H9 (cell line): ENCODE results near the gene ACACA. TPM values are rescaled to one million over a fixed set of nuclear protein-coding genes. Genes with fewer than 3 reads are reported as not detected.

Experiments used
- DNase-seq: peaks from one replicate; pipeline ENCODE4 v3.0.0-alpha.2; 2017
- H2AFZ ChIP-seq: one replicate; pipeline ENCODE4 v1.6.1; 2013; ENCODE audit warnings: mild to moderate bottlenecking, low read length, control low read depth, moderate library complexity
- H2AK5ac ChIP-seq: 2 replicates; pipeline ENCODE4 v1.6.1; 2013; ENCODE audit warnings: low read length, control low read depth, mixed read lengths; ENCODE audit not compliant: insufficient read length
- H2BK120ac ChIP-seq: one replicate; pipeline ENCODE4 v1.6.1; 2013; ENCODE audit warnings: low read depth, mild to moderate bottlenecking, low read length, control low read depth, inconsistent platforms; ENCODE audit not compliant: poor library complexity, severe bottlenecking
- H2BK12ac ChIP-seq: 2 replicates; pipeline ENCODE4 v1.6.1; 2013; ENCODE audit warnings: low read length, control low read depth, mixed read lengths, low read depth; ENCODE audit not compliant: insufficient read length
- H2BK15ac ChIP-seq: 2 replicates; pipeline ENCODE4 v1.6.1; 2013; ENCODE audit warnings: low read depth, low read length, control low read depth
- H2BK20ac ChIP-seq: one replicate; pipeline ENCODE4 v1.6.1; 2013; ENCODE audit warnings: low read depth, mild to moderate bottlenecking, low read length, control low read depth, inconsistent platforms; ENCODE audit not compliant: poor library complexity, severe bottlenecking
- H2BK5ac ChIP-seq: 2 replicates; pipeline ENCODE4 v1.6.1; 2013; ENCODE audit warnings: low read length, control low read depth, mixed read lengths; ENCODE audit not compliant: insufficient read length
- H3K14ac ChIP-seq: 2 replicates; pipeline ENCODE4 v1.6.1; 2013; ENCODE audit warnings: low read length, control low read depth; ENCODE audit not compliant: insufficient read depth
- H3K18ac ChIP-seq: 2 replicates; pipeline ENCODE4 v1.6.1; 2013; ENCODE audit warnings: low read depth, mild to moderate bottlenecking, mixed read lengths, low read length, control low read depth; ENCODE audit not compliant: insufficient read length
- H3K23ac ChIP-seq: 2 replicates; pipeline ENCODE4 v1.6.1; 2013; ENCODE audit warnings: low read length, control low read depth, mixed read lengths, low read depth; ENCODE audit not compliant: insufficient read length
- H3K23me2 ChIP-seq: 2 replicates; pipeline ENCODE4 v1.6.1; 2013; ENCODE audit warnings: low read depth, mild to moderate bottlenecking, mixed read lengths, low read length, control low read depth; ENCODE audit not compliant: insufficient read length, poor library complexity, severe bottlenecking
- H3K27ac ChIP-seq: 2 replicates; pipeline ENCODE4 v1.5.1; 2013; ENCODE audit warnings: low read length, control low read depth, mixed read lengths, low read depth; ENCODE audit not compliant: insufficient read length
- H3K27me3 ChIP-seq: 2 replicates; pipeline ENCODE4 v1.6.1; 2013; ENCODE audit warnings: low read length, control low read depth, inconsistent platforms; ENCODE audit not compliant: insufficient read depth
- H3K4ac ChIP-seq: 2 replicates; pipeline ENCODE4 v1.6.1; 2013; ENCODE audit warnings: low read depth, mild to moderate bottlenecking, control low read depth, inconsistent platforms, low read length, moderate library complexity
- H3K4me1 ChIP-seq: 2 replicates; pipeline ENCODE4 v1.6.1; 2013; ENCODE audit warnings: low read length, control low read depth, inconsistent platforms; ENCODE audit not compliant: insufficient read depth
- H3K4me2 ChIP-seq: 2 replicates; pipeline ENCODE4 v1.6.1; 2013; ENCODE audit warnings: low read length, control low read depth, mixed read lengths; ENCODE audit not compliant: insufficient read length, insufficient read depth
- H3K56ac ChIP-seq: 2 replicates; pipeline ENCODE4 v1.6.1; 2013; ENCODE audit warnings: low read depth, mild to moderate bottlenecking, mixed read lengths, low read length, control low read depth; ENCODE audit not compliant: insufficient read length
- H3K79me1 ChIP-seq: 2 replicates; pipeline ENCODE4 v1.6.1; 2013; ENCODE audit warnings: low read depth, mild to moderate bottlenecking, moderate library complexity, low read length, control low read depth, inconsistent platforms; ENCODE audit not compliant: insufficient read depth, poor library complexity, severe bottlenecking
- H3K79me2 ChIP-seq: 2 replicates; pipeline ENCODE4 v1.6.1; 2013; ENCODE audit warnings: low read length, control low read depth, inconsistent platforms; ENCODE audit not compliant: insufficient read depth
- H3K9ac ChIP-seq: 2 replicates; pipeline ENCODE4 v1.6.1; 2013; ENCODE audit warnings: low read length, control low read depth, mixed read lengths; ENCODE audit not compliant: insufficient read length; ENCODE audit errors: extremely low read depth
- H3K9me3 ChIP-seq: one replicate; pipeline ENCODE4 v1.6.1; 2013; ENCODE audit warnings: low read depth, low read length, inconsistent platforms; ENCODE audit not compliant: control insufficient read depth
- H3T11ph ChIP-seq: one replicate; pipeline ENCODE4 v1.6.1; 2013; ENCODE audit warnings: mild to moderate bottlenecking, low read length, control low read depth, inconsistent platforms
- H4K20me1 ChIP-seq: one replicate; pipeline ENCODE4 v1.6.1; 2013; ENCODE audit not compliant: control insufficient read depth, insufficient read length, insufficient read depth
- H4K5ac ChIP-seq: 2 replicates; pipeline ENCODE4 v1.6.1; 2013; ENCODE audit warnings: low read depth, mild to moderate bottlenecking, mixed read lengths, low read length, control low read depth; ENCODE audit not compliant: insufficient read length
- H4K8ac ChIP-seq: replicated peaks from 2 replicates; pipeline ENCODE4 v1.6.1; 2013; ENCODE audit warnings: low read length, control low read depth, mixed read lengths, low read depth; ENCODE audit not compliant: insufficient read length
- H4K91ac ChIP-seq: 2 replicates; pipeline ENCODE4 v1.6.1; 2013; ENCODE audit warnings: low read depth, mild to moderate bottlenecking, moderate library complexity, mixed read lengths, low read length, control low read depth; ENCODE audit not compliant: insufficient read length
- H3K27ac Mint-ChIP-seq, 3 experiments: 2 replicates in 2 of 3; 3 replicates in 1 of 3; pipeline ENCODE4 v1.8.0; 2020 to 2021; ENCODE audit warnings: mixed read lengths in 3 of 3, mild to moderate bottlenecking in 1 of 3, moderate library complexity in 1 of 3
- H3K27me3 Mint-ChIP-seq: 2 replicates; pipeline ENCODE4 v1.8.0; 2021; ENCODE audit warnings: low read depth, mild to moderate bottlenecking, moderate library complexity, mixed read lengths
- H3K36me3 Mint-ChIP-seq, 3 experiments: 2 replicates in 2 of 3; 3 replicates in 1 of 3; pipeline ENCODE4 v1.8.0; 2020 to 2021; ENCODE audit warnings: low read depth in 3 of 3, mixed read lengths in 3 of 3; ENCODE audit not compliant: insufficient read depth in 1 of 3
- H3K4me1 Mint-ChIP-seq, 2 experiments: 2 replicates each; pipeline ENCODE4 v1.8.0; 2020; ENCODE audit warnings: mixed read lengths in 2 of 2
- H3K4me3 Mint-ChIP-seq, 2 experiments: 2 replicates in 1 of 2; 3 replicates in 1 of 2; pipeline ENCODE4 v1.8.0; 2020 to 2021; ENCODE audit warnings: mild to moderate bottlenecking in 2 of 2, mixed read lengths in 2 of 2, moderate library complexity in 1 of 2
- H3K9me3 Mint-ChIP-seq, 2 experiments: 2 replicates in 1 of 2; 3 replicates in 1 of 2; pipeline ENCODE4 v1.8.0; 2020; ENCODE audit warnings: mild to moderate bottlenecking in 2 of 2, mixed read lengths in 2 of 2, moderate library complexity in 1 of 2
- CTCF ChIP-seq: fragments of 200-600 bp; sonication (generic); conservative IDR thresholded peaks from 3 replicates; pipeline ENCODE4 v1.8.0; 2021; ENCODE audit warnings: antibody characterized with exemption, mild to moderate bottlenecking
- WGBS: extraction: QIAGEN DNeasy Blood & Tissue Kit; methylation state at CpG from one replicate; pipeline ENCODE4 v1.1.7; 2013; ENCODE audit warnings: missing lambda C conversion rate, low lambda C conversion rate, mixed read lengths; ENCODE audit not compliant: insufficient read length; ENCODE audit errors: extremely low coverage; 5-methylcytosine and 5-hydroxymethylcytosine counted together
- total RNA-seq: library from RNA; stranded (reverse); gene quantifications from 2 replicates; pipeline ENCODE4 v1.2.1, GENCODE V29; 2021

Gene ACACA
- total RNA-seq, 1 experiment from 2014 or later, result 135 TPM

- Histone ChIP-seq H3K4me1 (peaks cover 13% of the 10 kb centered on the region), H2BK15ac (no peak overlapping the region), H3K9ac (no peak overlapping the region), H2BK120ac (no peak overlapping the region), H4K8ac (no peak overlapping the region), H2AK5ac (no peak overlapping the region), H3K27me3 (no peaks in the 10 kb centered on the region), H4K20me1 (no peaks in the 10 kb centered on the region), H3K9me3 (no peaks in the 10 kb centered on the region), H3K18ac (no peak overlapping the region), H4K5ac (no peak overlapping the region), H4K91ac (no peak overlapping the region), H3K23ac (no peak overlapping the region), H3T11ph (no peak overlapping the region), H3K79me2 (no peaks in the 10 kb centered on the region), H2BK5ac (no peak overlapping the region), H2BK20ac (no peak overlapping the region), H3K23me2 (no peaks in the 10 kb centered on the region), H3K79me1 (no peaks in the 10 kb centered on the region), H3K27ac (no peak overlapping the region), H3K14ac (no peak overlapping the region), H2BK12ac (no peak overlapping the region), H3K4ac (no peak overlapping the region), H3K4me2 (no peak overlapping the region), H3K56ac (no peak overlapping the region), H2AFZ (no peak overlapping the region)
- DNase-seq, result peak; percentile 71
- H3K4me1 Mint-ChIP-seq, result peaks cover 39% of the 10 kb centered on the region in 2 experiments
- WGBS, result no CpG with 5 or more reads among the region's 6 CpGs
- H3K36me3 Mint-ChIP-seq, result peaks cover 37 to 61% (median 60%) of the 10 kb centered on the region in 3 experiments; a peak in 6 of 7 replicates
- peaks cover 2% of the 10 kb centered on the region; the same call in 1 of the 2 replicates for H3K27me3 Mint-ChIP-seq
- peaks cover 14 to 17% of the 10 kb centered on the region in 2 experiments for H3K9me3 Mint-ChIP-seq
- TF ChIP-seq CTCF, result no peak
- peak overlapping the region; percentile 76 to 98 (median 95); a peak in 6 of 7 replicates for H3K27ac Mint-ChIP-seq
- no peak overlapping the region for H3K4me3 Mint-ChIP-seq
Observed at GRCh38 chr17:37083456-37083855, 323.2 kb downstream of the ACACA start.
